ENCODE data around the gene ACAP2.

- TF ChIP-seq, protein P1, sequence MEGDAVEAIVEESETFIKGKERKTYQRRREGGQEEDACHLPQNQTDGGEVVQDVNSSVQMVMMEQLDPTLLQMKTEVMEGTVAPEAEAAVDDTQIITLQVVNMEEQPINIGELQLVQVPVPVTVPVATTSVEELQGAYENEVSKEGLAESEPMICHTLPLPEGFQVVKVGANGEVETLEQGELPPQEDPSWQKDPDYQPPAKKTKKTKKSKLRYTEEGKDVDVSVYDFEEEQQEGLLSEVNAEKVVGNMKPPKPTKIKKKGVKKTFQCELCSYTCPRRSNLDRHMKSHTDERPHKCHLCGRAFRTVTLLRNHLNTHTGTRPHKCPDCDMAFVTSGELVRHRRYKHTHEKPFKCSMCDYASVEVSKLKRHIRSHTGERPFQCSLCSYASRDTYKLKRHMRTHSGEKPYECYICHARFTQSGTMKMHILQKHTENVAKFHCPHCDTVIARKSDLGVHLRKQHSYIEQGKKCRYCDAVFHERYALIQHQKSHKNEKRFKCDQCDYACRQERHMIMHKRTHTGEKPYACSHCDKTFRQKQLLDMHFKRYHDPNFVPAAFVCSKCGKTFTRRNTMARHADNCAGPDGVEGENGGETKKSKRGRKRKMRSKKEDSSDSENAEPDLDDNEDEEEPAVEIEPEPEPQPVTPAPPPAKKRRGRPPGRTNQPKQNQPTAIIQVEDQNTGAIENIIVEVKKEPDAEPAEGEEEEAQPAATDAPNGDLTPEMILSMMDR (IDR thresholded peaks at IDR 0.05) = no peak
- TF ChIP-seq POLR2A (IDR thresholded peaks at IDR 0.05) = no peak
Observed at GRCh38 chr3:195458316-195458717, 15.5 kb upstream of the ACAP2 start.

Measured in testis (tissue), 2 donors.